Erythroblast (primary cell): ENCODE data around the gene NEK8.
A peak's percentile ranks its signal among the peaks of the same experiment; 100 is the strongest.

Source experiments
- DNase-seq, 2 experiments: peaks; one replicate each; lab custom pipeline; 2025; lab: John Stamatoyannopoulos, UW
- GATA1 ChIP-seq: IDR thresholded peaks from 2 replicates; pipeline ENCODE4 v1.6.1; 2011; ENCODE audit warnings: low read depth, mild to moderate bottlenecking, control low read depth, low read length, moderate library complexity
- POLR2A ChIP-seq: IDR thresholded peaks from 2 replicates; pipeline ENCODE4 v1.6.1; 2011; ENCODE audit warnings: mild to moderate bottlenecking, low read length

NEK8 gene

GRCh38 chr17:28728364-28729200, at the start of gene NEK8:
Gene NEK8 (plus strand): TSS chr17:28728788. CDS start chr17:28728814, 26 bp downstream.
- TF ChIP-seq GATA1: no peak
- peak; percentile 65 for TF ChIP-seq POLR2A
- DNase-seq: peak; percentile 92 to 96

- TF ChIP-seq GATA1: no peak
- no peak for TF ChIP-seq POLR2A
- no peak for DNase-seq
These were observed 45.9 kb upstream of the NEK8 start for GRCh38 chr17:28682655-28683054.

GRCh38 chr17:28684963-28685362, 43.6 kb upstream of the NEK8 start:
- peak; percentile 31 to 40 for DNase-seq
- TF ChIP-seq GATA1 (no peak), POLR2A (no peak)

- no peak for TF ChIP-seq GATA1
- TF ChIP-seq POLR2A: no peak
- DNase-seq: no peak
These were observed 43.2 kb upstream of the NEK8 start for GRCh38 chr17:28685366-28685765.

- TF ChIP-seq POLR2A: no peak
- no peak for TF ChIP-seq GATA1
- no peak for DNase-seq
These were observed 42.3 kb upstream of the NEK8 start for GRCh38 chr17:28686296-28686695.

- DNase-seq: no peak
- TF ChIP-seq POLR2A: no peak
- TF ChIP-seq GATA1: no peak
These were observed 40.1 kb upstream of the NEK8 start for GRCh38 chr17:28688481-28688880.

- no peak for DNase-seq
- no peak for TF ChIP-seq GATA1
- no peak for TF ChIP-seq POLR2A
These were observed 39.6 kb upstream of the NEK8 start for GRCh38 chr17:28689011-28689410.

GRCh38 chr17:28693869-28694268, 34.7 kb upstream of the NEK8 start:
- no peak for TF ChIP-seq POLR2A

GRCh38 chr17:28698253-28698941, 30.2 kb upstream of the NEK8 start:
- peak in 1 of 2 experiments; percentile 26 for DNase-seq
- TF ChIP-seq GATA1 (no peak), POLR2A (no peak)

More at GRCh38 chr17:28693869-28694268, 34.7 kb upstream of the NEK8 start:
- no peak for DNase-seq

- no peak for DNase-seq
- no peak for TF ChIP-seq POLR2A
- TF ChIP-seq GATA1: no peak
These were observed 28.3 kb upstream of the NEK8 start for GRCh38 chr17:28700278-28700677.

- no peak for DNase-seq
- TF ChIP-seq GATA1: no peak
These were observed 27.6 kb upstream of the NEK8 start for GRCh38 chr17:28700830-28701492.

- TF ChIP-seq POLR2A (no peak), GATA1 (no peak)
- DNase-seq: no peak
These were observed 26.4 kb upstream of the NEK8 start for GRCh38 chr17:28702026-28702751.

- TF ChIP-seq GATA1 (no peak), POLR2A (no peak)
- DNase-seq: no peak
These were observed 25.8 kb upstream of the NEK8 start for GRCh38 chr17:28702752-28703150.
